ENCODE measurements around the gene PARD3B. TPM values are rescaled to one million over a fixed set of nuclear protein-coding genes. Genes with fewer than 3 reads are reported as not detected.

PARD3B gene
- total RNA-seq, 4 donors from 2014 or later, result 21.8 to 85.6 (median 36.1) TPM

GRCh38 chr2:205617905-205618304 is 1072.6 kb downstream of the PARD3B start:
- Histone ChIP-seq H3K36me3 (no peaks in the 10 kb centered on the region), H3K27ac (peak overlapping the region; percentile 52 to 54), H3K4me1 (no peaks in the 10 kb centered on the region), H3K4me3 (no peak overlapping the region), H3K27me3 (no peaks in the 10 kb centered on the region), H3K9me3 (no peaks in the 10 kb centered on the region)
- TF ChIP-seq CTCF (IDR thresholded peaks at IDR 0.05) (no peak), POLR2A (IDR thresholded peaks at IDR 0.05) (no peak)
- intact Hi-C loops (cut with DNase I; ENCODE audit: low total_unique reads), result no loop called here
- DNase-seq, result no peak

GRCh38 chr2:205619600-205619999 is 1074.3 kb downstream of the PARD3B start:
- no peak for DNase-seq
- intact Hi-C loops (cut with DNase I; ENCODE audit: low total_unique reads), result no loop called here
- Histone ChIP-seq H3K27ac (peak overlapping the region; percentile 15 to 35), H3K27me3 (no peaks in the 10 kb centered on the region), H3K4me3 (no peak overlapping the region), H3K4me1 (no peaks in the 10 kb centered on the region), H3K9me3 (no peaks in the 10 kb centered on the region), H3K36me3 (no peaks in the 10 kb centered on the region)
- TF ChIP-seq POLR2A (IDR thresholded peaks at IDR 0.05) (no peak), CTCF (IDR thresholded peaks at IDR 0.05) (no peak)

- no peaks in the 10 kb centered on the region for H3K36me3 ChIP-seq
- TF ChIP-seq CTCF (IDR thresholded peaks at IDR 0.05) (no peak), POLR2A (IDR thresholded peaks at IDR 0.05) (no peak)
- peak overlapping the region in 1 of 2 donors; percentile 38 for H3K27ac ChIP-seq
- no peak overlapping the region for H3K4me3 ChIP-seq
- no peaks in the 10 kb centered on the region for H3K4me1 ChIP-seq
- no peaks in the 10 kb centered on the region for H3K9me3 ChIP-seq
- H3K27me3 ChIP-seq, result no peaks in the 10 kb centered on the region
- intact Hi-C loops (cut with DNase I; ENCODE audit: low total_unique reads), result no loop called here
- DNase-seq, result no peak
Measured at GRCh38 chr2:205627085-205627484, 1081.8 kb downstream of the PARD3B start.

GRCh38 chr2:205628422-205628821 is 1083.1 kb downstream of the PARD3B start:
- Histone ChIP-seq H3K4me3 (no peak overlapping the region), H3K27me3 (no peaks in the 10 kb centered on the region), H3K36me3 (no peaks in the 10 kb centered on the region), H3K9me3 (no peaks in the 10 kb centered on the region), H3K4me1 (no peaks in the 10 kb centered on the region), H3K27ac (peak overlapping the region in 1 of 2 donors; percentile 38)
- intact Hi-C loops (cut with DNase I; ENCODE audit: low total_unique reads), result no loop called here
- no peak for TF ChIP-seq CTCF (IDR thresholded peaks at IDR 0.05)
- no peak for DNase-seq

GRCh38 chr2:205629091-205629776 is 1084.0 kb downstream of the PARD3B start:
- intact Hi-C loops (cut with DNase I; ENCODE audit: low total_unique reads), result no loop called here
- Histone ChIP-seq H3K4me1 (no peaks in the 10 kb centered on the region), H3K9me3 (no peaks in the 10 kb centered on the region), H3K27me3 (no peaks in the 10 kb centered on the region), H3K27ac (no peak overlapping the region), H3K36me3 (no peaks in the 10 kb centered on the region), H3K4me3 (no peak overlapping the region)
- DNase-seq, result no peak
- TF ChIP-seq CTCF (IDR thresholded peaks at IDR 0.05), result no peak
- no peak for TF ChIP-seq POLR2A (IDR thresholded peaks at IDR 0.05)
